IMR-90 (cell line): Measurements from ENCODE around the gene PLEKHD1. TPM values are rescaled to one million over a fixed set of nuclear protein-coding genes. Genes with fewer than 3 reads are reported as not detected.

ENCODE experiments used
- ATAC-seq: fragments of 200-7000 bp; cut with Tn5 transposase; 2 replicates; pipeline ENCODE4 v1.9.1; 2020; ENCODE audit warnings: low read depth, mild to moderate bottlenecking, moderate library complexity
- BruUV-seq: library from RNA; stranded (reverse); fragments of 400-500 nt; replicated peaks from 2 replicates; lab custom pipeline; 2021; lab: Mats Ljungman, UMichigan
- CTCF ChIA-PET: fragments of 300-600 bp; formaldehyde crosslinking; extraction: SDS; loops from one replicate; lab custom pipeline; 2021; ENCODE audit warnings: antibody characterized with exemption; lab: Yijun Ruan, JAX
- POLR2A ChIA-PET: fragments of 300-600 bp; sonication (Branson Sonifier 250); formaldehyde crosslinking; loops from one replicate; lab custom pipeline; 2022; ENCODE audit warnings: antibody characterized with exemption; ENCODE audit not compliant: unreplicated experiment; lab: Charles Lee
- DNase-seq: peaks from one replicate; pipeline ENCODE4 v3.0.0; 2013
- H2AFZ ChIP-seq: replicated peaks from 2 replicates; pipeline ENCODE3; 2013; ENCODE audit warnings: low read length, mild to moderate bottlenecking; ENCODE audit not compliant: poor library complexity
- H2AK5ac ChIP-seq: 2 replicates; pipeline ENCODE4 v1.6.1; 2013; ENCODE audit warnings: low read depth, low read length, inconsistent platforms
- H2AK9ac ChIP-seq: replicated peaks from 2 replicates; pipeline ENCODE3; 2013; ENCODE audit warnings: mild to moderate bottlenecking, low read depth, low read length, moderate library complexity; ENCODE audit not compliant: poor library complexity
- H2BK120ac ChIP-seq: 2 replicates; pipeline ENCODE4 v1.6.1; 2013; ENCODE audit warnings: low read depth, low read length, inconsistent platforms
- H2BK15ac ChIP-seq: 3 replicates; pipeline ENCODE4 v1.6.1; 2013; ENCODE audit warnings: low read depth, low read length, inconsistent platforms
- H2BK20ac ChIP-seq: 2 replicates; pipeline ENCODE4 v1.6.1; 2013; ENCODE audit warnings: low read depth, mild to moderate bottlenecking, inconsistent platforms, low read length, moderate library complexity
- H2BK5ac ChIP-seq: 2 replicates; pipeline ENCODE4 v1.6.1; 2013; ENCODE audit warnings: mild to moderate bottlenecking, low read depth, low read length, inconsistent platforms; ENCODE audit not compliant: poor library complexity, severe bottlenecking
- H3K14ac ChIP-seq: replicated peaks from 2 replicates; pipeline ENCODE4 v1.6.1; 2013; ENCODE audit warnings: low read depth, low read length, inconsistent platforms
- H3K18ac ChIP-seq: 2 replicates; pipeline ENCODE4 v1.6.1; 2013; ENCODE audit warnings: low read depth, low read length, control low read depth
- H3K23ac ChIP-seq: 2 replicates; pipeline ENCODE4 v1.6.1; 2013; ENCODE audit warnings: low read depth, low read length, inconsistent platforms
- H3K27ac ChIP-seq: 2 replicates; pipeline ENCODE4 v1.5.1; 2013; ENCODE audit warnings: mild to moderate bottlenecking, control low read depth, low read length; ENCODE audit not compliant: insufficient read depth
- H3K27me3 ChIP-seq: 2 replicates; pipeline ENCODE4 v1.6.1; 2013; ENCODE audit warnings: low read length; ENCODE audit not compliant: control insufficient read depth, insufficient read depth
- H3K36me3 ChIP-seq: 2 replicates; pipeline ENCODE4 v1.6.1; 2013; ENCODE audit warnings: low read length, mixed read lengths; ENCODE audit not compliant: control insufficient read depth, insufficient read depth
- H3K4ac ChIP-seq: 2 replicates; pipeline ENCODE4 v1.6.1; 2013; ENCODE audit warnings: low read depth, low read length, inconsistent platforms
- H3K4me1 ChIP-seq: 2 replicates; pipeline ENCODE4 v1.6.1; 2013; ENCODE audit warnings: low read length, mixed read lengths; ENCODE audit not compliant: control insufficient read depth, insufficient read depth
- H3K4me2 ChIP-seq: 2 replicates; pipeline ENCODE4 v1.6.1; 2013; ENCODE audit warnings: low read depth, mild to moderate bottlenecking, control low read depth, low read length, moderate library complexity
- H3K4me3 ChIP-seq: 2 replicates; pipeline ENCODE4 v1.5.1; 2013; ENCODE audit warnings: low read depth, mild to moderate bottlenecking, control low read depth, low read length, moderate library complexity; ENCODE audit not compliant: insufficient read depth
- H3K56ac ChIP-seq: 2 replicates; pipeline ENCODE4 v1.6.1; 2013; ENCODE audit warnings: low read length, inconsistent platforms; ENCODE audit not compliant: insufficient read depth; ENCODE audit errors: extremely low read depth
- H3K79me1 ChIP-seq, 2 experiments: 2 replicates each; pipeline ENCODE4 v1.6.1; 2013; ENCODE audit warnings: low read length in 2 of 2, inconsistent platforms in 1 of 2, low read depth in 1 of 2
- H3K9ac ChIP-seq: 2 replicates; pipeline ENCODE4 v1.6.1; 2013; ENCODE audit warnings: low read depth, low read length, control low read depth
- H3K9me1 ChIP-seq: 2 replicates; pipeline ENCODE4 v1.6.1; 2013; ENCODE audit warnings: low read length, inconsistent platforms; ENCODE audit not compliant: insufficient read depth
- H3K9me3 ChIP-seq: 2 replicates; pipeline ENCODE4 v1.6.1; 2013; ENCODE audit warnings: low read length; ENCODE audit not compliant: control insufficient read depth, insufficient read depth
- H4K20me1 ChIP-seq: 2 replicates; pipeline ENCODE4 v1.6.1; 2013; ENCODE audit warnings: low read length, inconsistent platforms; ENCODE audit not compliant: insufficient read depth
- H4K5ac ChIP-seq: 2 replicates; pipeline ENCODE4 v1.6.1; 2013; ENCODE audit warnings: mild to moderate bottlenecking, low read depth, low read length, control low read depth
- H4K8ac ChIP-seq, 2 experiments: 2 replicates each; pipeline ENCODE4 v1.6.1; 2013; ENCODE audit warnings: low read depth in 2 of 2, low read length in 2 of 2, control low read depth in 1 of 2, inconsistent platforms in 1 of 2
- H4K91ac ChIP-seq: 2 replicates; pipeline ENCODE4 v1.6.1; 2013; ENCODE audit warnings: low read depth, low read length, inconsistent platforms; ENCODE audit not compliant: insufficient read depth
- MAFK ChIP-seq: IDR thresholded peaks from 2 replicates; pipeline ENCODE4 v1.6.1; 2012; ENCODE audit warnings: low read depth, low read length, improper control_type of control experiment
- MAZ ChIP-seq: IDR thresholded peaks from 2 replicates; pipeline ENCODE4 v1.6.1; 2012; ENCODE audit warnings: low read depth, mild to moderate bottlenecking, low read length, improper control_type of control experiment, moderate library complexity, borderline replicate concordance
- RCOR1 ChIP-seq: IDR thresholded peaks from 2 replicates; pipeline ENCODE4 v1.6.1; 2012; ENCODE audit warnings: mild to moderate bottlenecking, low read length, improper control_type of control experiment; ENCODE audit not compliant: insufficient replicate concordance
- SMC3 ChIP-seq: fragments of 150-350 bp; IDR thresholded peaks from 2 replicates; pipeline ENCODE4 v1.6.1; 2016; ENCODE audit warnings: low read depth, mild to moderate bottlenecking, antibody characterized with exemption, low read length, moderate library complexity
- WGBS, 2 experiments: methylation state at CpG; one replicate each; pipeline versions ENCODE4 v1.1.5 to v1.1.7; 2013; ENCODE audit warnings: missing lambda C conversion rate in 2 of 2; ENCODE audit not compliant: insufficient read length in 1 of 2; ENCODE audit errors: extremely low coverage in 2 of 2; 5-methylcytosine and 5-hydroxymethylcytosine counted together
- dilution Hi-C: fragments of 300-500 bp; cut with HindIII; formaldehyde crosslinking; loops from one replicate; pipeline ENCODE4 v1.14.3; 2018; ENCODE audit warnings: low sequenced_read_pairs; ENCODE audit not compliant: unreplicated experiment
- in situ Hi-C: fragments of 300-500 bp; cut with MboI; formaldehyde crosslinking; loops from 3 replicates; pipeline ENCODE4 v1.14.3; 2019; ENCODE audit warnings: low sequenced_read_pairs, inconsistent platforms, mixed read lengths
- intact Hi-C: fragments of 100-400 bp; cut with micrococcal nuclease; formaldehyde crosslinking; loops from 2 replicates; pipeline ENCODE4 v1.10.0; 2022
- polyA plus RNA-seq, 3 experiments: library from polyadenylated mRNA; depleted of rRNA; stranded (reverse); fragments of >200 nt; gene quantifications; 2 replicates each; pipeline ENCODE4 v1.2.3, GENCODE V29; 2012; ENCODE audit warnings: low replicate concordance in 1 of 3
- total RNA-seq: library from RNA; depleted of rRNA; stranded (reverse); fragments of >200 nt; gene quantifications from 2 replicates; pipeline ENCODE4 v1.2.3, GENCODE V29; 2012

The PLEKHD1 gene
- total and polyA plus RNA-seq, 2 of the 4 experiments (the other 2 are of a cell fraction) = under 0.01 TPM; not detected in 1

GRCh38 chr14:69519204-69520100 lies 34.9 kb downstream of the PLEKHD1 start:
- in situ Hi-C loops (no loop called here), intact Hi-C loops (no loop called here), dilution Hi-C loops (no loop called here)
- Histone ChIP-seq H4K5ac (no peak overlapping the region), H3K9ac (no peak overlapping the region), H2BK5ac (no peak overlapping the region), H4K91ac (no peak overlapping the region), H3K4me2 (no peak overlapping the region), H3K4me1 (no peaks in the 10 kb centered on the region), H3K18ac (no peak overlapping the region), H3K27ac (no peak overlapping the region), H2BK20ac (no peak overlapping the region), H2BK120ac (no peak overlapping the region), H3K36me3 (no peaks in the 10 kb centered on the region), H3K56ac (no peak overlapping the region), H3K79me1 (no peaks in the 10 kb centered on the region), H3K4ac (no peak overlapping the region), H3K9me3 (no peaks in the 10 kb centered on the region; the same call in none of the 2 replicates), H3K23ac (no peak overlapping the region), H3K14ac (no peak overlapping the region), H2BK15ac (no peak overlapping the region), H4K8ac (no peak overlapping the region), H4K20me1 (no peaks in the 10 kb centered on the region), H2AK5ac (no peak overlapping the region), H3K27me3 (peaks cover 49% of the 10 kb centered on the region), H2AFZ (no peak overlapping the region), H3K9me1 (no peaks in the 10 kb centered on the region), H2AK9ac (no peak overlapping the region), H3K4me3 (no peak overlapping the region)
- DNase-seq (no peak), ATAC-seq (no peak)
- POLR2A ChIA-PET = no interaction called here
- BruUV-seq = no TSS peak
- CTCF ChIA-PET = no interaction called here
- WGBS, 2 experiments = 87% methylated on average over 12 of the region's 22 CpGs; no CpG with 5 or more reads in 1 of the 2 experiments
- TF ChIP-seq SMC3 (no peak), MAZ (no peak), MAFK (no peak), RCOR1 (no peak)
